Lung (tissue), 12 donors: ENCODE results near the gene ZNF771. TPM values are rescaled to one million over a fixed set of nuclear protein-coding genes. Genes with fewer than 3 reads are reported as not detected.

Experiments used
- ATAC-seq: fragments of 200-7000 bp; cut with Tn5 transposase; one replicate; pipeline ENCODE4 v1.9.1; 2020; ENCODE audit warnings: moderate number of reproducible peaks; ENCODE audit not compliant: insufficient read depth, low FRiP score
- DNase-seq, 3 donors: peaks; one replicate each; pipeline ENCODE4 v3.0.0-alpha.2; 2013 to 2017
- H3K27ac ChIP-seq, 2 donors: one replicate each; pipeline ENCODE4 v1.5.1; 2013; ENCODE audit warnings: mild to moderate bottlenecking in 2 of 2, moderate library complexity in 2 of 2, control low read depth in 1 of 2, inconsistent platforms in 1 of 2, low read depth in 1 of 2, low read length in 1 of 2
- H3K27me3 ChIP-seq, 3 donors: one replicate each; pipeline ENCODE4 v1.5.1; 2013; ENCODE audit warnings: low read length in 2 of 3; ENCODE audit not compliant: control insufficient read depth in 3 of 3, insufficient read depth in 3 of 3
- H3K36me3 ChIP-seq, 4 donors: one replicate each; pipeline ENCODE4 v1.5.1; 2013; ENCODE audit warnings: low read length in 4 of 4, mild to moderate bottlenecking in 1 of 4, moderate library complexity in 1 of 4; ENCODE audit not compliant: control insufficient read depth in 4 of 4, insufficient read depth in 4 of 4
- H3K4me1 ChIP-seq, 5 donors: one replicate each; pipeline ENCODE4 v1.5.1; 2013; ENCODE audit warnings: low read length in 5 of 5, mild to moderate bottlenecking in 2 of 5, moderate library complexity in 1 of 5; ENCODE audit not compliant: control insufficient read depth in 5 of 5, insufficient read depth in 5 of 5
- H3K4me3 ChIP-seq: one replicate; pipeline ENCODE4 v1.5.1; 2013; ENCODE audit warnings: mild to moderate bottlenecking, control low read depth, moderate library complexity
- H3K9ac ChIP-seq, 2 donors: one replicate each; pipeline ENCODE4 v1.5.1; 2013; ENCODE audit warnings: low read length in 2 of 2, control low read depth in 1 of 2; ENCODE audit not compliant: insufficient read depth in 1 of 2
- H3K9me3 ChIP-seq, 4 donors: one replicate each; pipeline ENCODE4 v1.5.1; 2013; ENCODE audit warnings: low read length in 3 of 4, mild to moderate bottlenecking in 1 of 4, moderate library complexity in 1 of 4; ENCODE audit not compliant: control insufficient read depth in 4 of 4, insufficient read depth in 3 of 4
- CTCF ChIP-seq: IDR thresholded peaks from 2 replicates; pipeline ENCODE4 v1.5.1; 2012; ENCODE audit warnings: mild to moderate bottlenecking; ENCODE audit errors: control extremely low read depth, extremely low read depth
- whole genome bisulfite sequencing, 2 donors: extraction: QIAGEN DNeasy Blood & Tissue Kit; methylation state at CpG; one replicate each; pipeline ENCODE4 v1.1.7; 2013; 5-methylcytosine and 5-hydroxymethylcytosine counted together
- polyA plus RNA-seq, 2 donors: library from polyadenylated mRNA; stranded (reverse); fragments of 200-250 nt; gene quantifications; one replicate each; pipeline ENCODE4 v1.2.1, GENCODE V29; 2013
- total RNA-seq, 2 donors: library from RNA; depleted of rRNA in 1 of 2; stranded (reverse); fragments of >200 nt in 1 of 2; gene quantifications; one replicate each; pipeline ENCODE4 v1.2.1, GENCODE V29; 2014 to 2021
- donor health status: control.
- donor health status: control.
- donor health status: Bipolar disorder and iron deficiency.
- donor health status: healthy.
- donor health status: DM: yes; HTN: yes; CAD: no.

Gene ZNF771
- total and polyA plus RNA-seq, 4 donors = 3.0 to 7.2 (median 4.3) TPM

GRCh38 chr16:30376461-30376902 is 30.9 kb upstream of the ZNF771 start:
- DNase-seq = no peak
- 97% methylated on average over 7 to 8 of the region's 8 CpGs for WGBS, 2 donors
- H3K4me3 ChIP-seq = no peak overlapping the region
- no peak for ATAC-seq
- no peak overlapping the region for H3K9ac ChIP-seq
- no peak for TF ChIP-seq CTCF
- no peaks in the 10 kb centered on the region for H3K9me3 ChIP-seq
- no peaks in the 10 kb centered on the region for H3K27me3 ChIP-seq
- peaks cover 0 to 6% (median 5%) of the 10 kb centered on the region in 5 donors for H3K4me1 ChIP-seq
- H3K27ac ChIP-seq = no peak overlapping the region
- H3K36me3 ChIP-seq = no peaks in the 10 kb centered on the region

- Histone ChIP-seq H3K9ac (peak overlapping the region; percentile 93 to 94), H3K27ac (peak overlapping the region; percentile 92 to 98), H3K4me3 (peak overlapping the region; percentile 5), H3K36me3 (no peaks in the 10 kb centered on the region), H3K27me3 (no peaks in the 10 kb centered on the region), H3K9me3 (no peaks in the 10 kb centered on the region), H3K4me1 (peaks cover 0 to 6% (median 4%) of the 10 kb centered on the region in 5 donors)
- no peak for TF ChIP-seq CTCF
- 35% methylated on average over 28 to 29 of the region's 29 CpGs for WGBS, 2 donors
- no peak for DNase-seq
- ATAC-seq = no peak
Observed at GRCh38 chr16:30377050-30377811, 30.2 kb upstream of the ZNF771 start.

DNA sequence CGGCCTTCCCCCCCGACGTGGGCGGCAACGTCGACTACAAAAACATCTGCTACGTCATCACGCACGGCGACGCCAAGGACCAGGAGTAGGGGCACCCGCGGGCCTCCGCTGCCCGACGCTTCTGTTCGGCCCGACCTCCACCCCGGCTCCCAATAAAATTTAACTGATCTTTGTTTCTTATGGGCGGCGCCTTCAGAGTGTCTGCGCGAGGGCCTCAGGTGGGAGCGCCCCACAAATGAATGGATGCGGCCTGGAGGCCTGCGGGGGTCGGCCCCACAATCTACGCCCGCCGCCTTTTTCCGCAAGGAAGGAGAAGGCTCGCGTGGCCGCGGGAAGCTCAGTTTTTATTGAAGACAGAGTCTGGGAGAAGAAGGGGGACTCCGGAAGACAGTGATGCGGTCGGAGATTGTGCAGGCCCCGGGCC is 29.6 kb upstream of the ZNF771 start:
- H3K9me3 ChIP-seq = no peaks in the 10 kb centered on the region
- H3K27me3 ChIP-seq = no peaks in the 10 kb centered on the region
- peak; percentile 64 for ATAC-seq
- H3K4me1 ChIP-seq = peaks cover 0 to 6% (median 4%) of the 10 kb centered on the region in 5 donors
- WGBS, 2 donors = 0% methylated on average over 34 to 39 of the region's 39 CpGs
- H3K36me3 ChIP-seq = no peaks in the 10 kb centered on the region
- H3K4me3 ChIP-seq = peak overlapping the region; percentile 5
- DNase-seq = peak; percentile 94 to 97 (median 97)
- TF ChIP-seq CTCF = no peak
- peak overlapping the region; percentile 92 to 98 for H3K27ac ChIP-seq
- peak overlapping the region; percentile 49 to 93 for H3K9ac ChIP-seq
